HEK293 (cell line): ENCODE results near the gene NDE1.

Source experiments
- BCL11B ChIP-seq: fragments of 450-650 bp; formaldehyde crosslinking; IDR thresholded peaks from 2 replicates; pipeline ENCODE4 v1.5.1; 2016; ENCODE audit warnings: low read depth, missing biosample characterization, missing genetic modification characterization
- CTCF ChIP-seq: fragments of 450-650 bp; formaldehyde crosslinking; IDR thresholded peaks from 2 replicates; pipeline ENCODE4 v1.5.1; 2016; ENCODE audit warnings: missing biosample characterization, missing genetic modification characterization
- FEZF1 ChIP-seq: fragments of 450-650 bp; formaldehyde crosslinking; IDR thresholded peaks from 2 replicates; pipeline ENCODE4 v1.5.1; 2016; ENCODE audit warnings: missing biosample characterization, missing genetic modification characterization
- HOXC10 ChIP-seq: sonication (generic); formaldehyde crosslinking; IDR thresholded peaks from 2 replicates; pipeline ENCODE4 v1.8.1; 2023; ENCODE audit warnings: mild to moderate bottlenecking, missing genetic modification reagents
- INSM2 ChIP-seq: fragments of 450-650 bp; formaldehyde crosslinking; IDR thresholded peaks from 2 replicates; pipeline ENCODE4 v1.5.1; 2016; ENCODE audit warnings: missing biosample characterization, missing genetic modification characterization
- KLF16 ChIP-seq: fragments of 450-650 bp; formaldehyde crosslinking; IDR thresholded peaks from 2 replicates; pipeline ENCODE4 v1.5.1; 2017; ENCODE audit warnings: missing biosample characterization, missing genetic modification characterization
- PATZ1 ChIP-seq: fragments of 450-650 bp; formaldehyde crosslinking; IDR thresholded peaks from 2 replicates; pipeline ENCODE4 v1.5.1; 2016; ENCODE audit warnings: missing biosample characterization, missing genetic modification characterization
- REPIN1 ChIP-seq: fragments of 450-650 bp; formaldehyde crosslinking; IDR thresholded peaks from 2 replicates; pipeline ENCODE4 v1.5.1; 2017; ENCODE audit warnings: missing biosample characterization, missing genetic modification characterization, low read depth
- YY1 ChIP-seq: fragments of 450-650 bp; formaldehyde crosslinking; IDR thresholded peaks from 2 replicates; pipeline ENCODE4 v1.5.1; 2018; ENCODE audit warnings: missing biosample characterization, missing genetic modification characterization
- ZBTB26 ChIP-seq: fragments of 450-650 bp; formaldehyde crosslinking; optimal IDR thresholded peaks from 2 replicates; pipeline ENCODE3; 2016; ENCODE audit warnings: missing biosample characterization, mild to moderate bottlenecking, missing genetic modification characterization
- ZFP41 ChIP-seq: fragments of 450-650 bp; formaldehyde crosslinking; IDR thresholded peaks from 2 replicates; pipeline ENCODE4 v1.5.1; 2016; ENCODE audit warnings: missing biosample characterization, missing genetic modification characterization, borderline replicate concordance
- ZIC2 ChIP-seq: fragments of 450-650 bp; formaldehyde crosslinking; IDR thresholded peaks from 2 replicates; pipeline ENCODE4 v1.5.1; 2016; ENCODE audit warnings: missing biosample characterization, missing genetic modification characterization
- ZNF18 ChIP-seq: fragments of 450-650 bp; formaldehyde crosslinking; IDR thresholded peaks from 2 replicates; pipeline ENCODE4 v1.5.1; 2016; ENCODE audit warnings: missing biosample characterization, missing genetic modification characterization
- ZNF214 ChIP-seq: fragments of 450-650 bp; formaldehyde crosslinking; IDR thresholded peaks from 2 replicates; pipeline ENCODE4 v1.5.1; 2017; ENCODE audit warnings: missing biosample characterization, mild to moderate bottlenecking, missing genetic modification characterization, borderline replicate concordance
- ZNF221 ChIP-seq: fragments of 450-650 bp; formaldehyde crosslinking; IDR thresholded peaks from 2 replicates; pipeline ENCODE4 v1.5.1; 2017; ENCODE audit warnings: missing biosample characterization, missing genetic modification characterization, borderline replicate concordance
- ZNF341 ChIP-seq: fragments of 450-650 bp; formaldehyde crosslinking; IDR thresholded peaks from 2 replicates; pipeline ENCODE4; 2016; ENCODE audit warnings: low read depth, missing biosample characterization, missing genetic modification characterization
- ZNF362 ChIP-seq: fragments of 450-650 bp; formaldehyde crosslinking; IDR thresholded peaks from 2 replicates; pipeline ENCODE4 v1.5.1; 2016; ENCODE audit warnings: missing biosample characterization, missing genetic modification characterization
- ZNF426 ChIP-seq: fragments of 450-650 bp; formaldehyde crosslinking; IDR thresholded peaks from 2 replicates; pipeline ENCODE4 v1.5.1; 2017; ENCODE audit warnings: missing biosample characterization, missing genetic modification characterization, mild to moderate bottlenecking, inconsistent platforms, moderate library complexity
- ZNF449 ChIP-seq: fragments of 450-650 bp; formaldehyde crosslinking; IDR thresholded peaks from 2 replicates; pipeline ENCODE4 v1.5.1; 2017; ENCODE audit warnings: missing biosample characterization, mild to moderate bottlenecking, missing genetic modification characterization, moderate library complexity
- ZNF521 ChIP-seq: fragments of 450-650 bp; formaldehyde crosslinking; IDR thresholded peaks from 2 replicates; pipeline ENCODE4 v1.5.1; 2017; ENCODE audit warnings: missing biosample characterization, mild to moderate bottlenecking, missing genetic modification characterization
- ZNF529 ChIP-seq: fragments of 450-650 bp; formaldehyde crosslinking; IDR thresholded peaks from 2 replicates; pipeline ENCODE4 v1.5.1; 2017; ENCODE audit warnings: missing genetic modification characterization, missing biosample characterization; ENCODE audit not compliant: insufficient replicate concordance
- ZNF530 ChIP-seq: fragments of 450-650 bp; formaldehyde crosslinking; IDR thresholded peaks from 2 replicates; pipeline ENCODE4 v1.5.1; 2016; ENCODE audit warnings: low read depth, missing biosample characterization, missing genetic modification characterization
- ZNF580 ChIP-seq: fragments of 450-650 bp; formaldehyde crosslinking; IDR thresholded peaks from 2 replicates; pipeline ENCODE4 v1.5.1; 2016; ENCODE audit warnings: missing biosample characterization, missing genetic modification characterization
- ZNF623 ChIP-seq: fragments of 450-650 bp; formaldehyde crosslinking; IDR thresholded peaks from 2 replicates; pipeline ENCODE4 v1.5.1; 2016; ENCODE audit warnings: missing biosample characterization, missing genetic modification characterization
- ZNF626 ChIP-seq: fragments of 450-650 bp; sonication (Bioruptor Pico); formaldehyde crosslinking; IDR thresholded peaks from 2 replicates; pipeline ENCODE4 v1.5.1; 2018; ENCODE audit warnings: missing biosample characterization, missing genetic modification characterization, inconsistent platforms
- ZSCAN30 ChIP-seq: fragments of 450-650 bp; IDR thresholded peaks from 2 replicates; pipeline ENCODE4 v1.5.1; 2018; ENCODE audit warnings: missing biosample characterization, mild to moderate bottlenecking, missing genetic modification characterization, moderate library complexity

The NDE1 gene

GRCh38 chr16:15643048-15643945, 6.7 kb upstream of the NDE1 start, which contains the start of gene MARF1 (continued):
- TF ChIP-seq ZNF580 (tag by site-specific recombination) (0 out of 2 replicates have a peak, but pooled peaks have one; percentile 16), ZBTB26 (peak; percentile 16), ZNF341 (tag by site-specific recombination) (no peak), ZNF626 (tag by site-specific recombination) (no peak), INSM2 (tag by site-specific recombination) (no peak), ZNF530 (tag by site-specific recombination) (no peak), ZNF362 (tag by site-specific recombination) (peak; percentile 82), FEZF1 (tag by site-specific recombination) (no peak), ZNF449 (peak; percentile 71; the same call in 1 of the 2 replicates), ZNF18 (tag by site-specific recombination) (0 out of 2 replicates have a peak, but pooled peaks have one; percentile 31), ZNF221 (no peak), ZNF623 (peak; percentile 16; the same call in 1 of the 2 replicates), YY1 (tag by site-specific recombination) (peak; percentile 39; the same call in 1 of the 2 replicates), ZNF426 (no peak), KLF16 (tag by site-specific recombination) (0 out of 2 replicates have a peak, but pooled peaks have one; percentile 24), HOXC10 (no peak), ZSCAN30 (tag by site-specific recombination) (peak; percentile 78), PATZ1 (tag by site-specific recombination) (peak; percentile 49; the same call in 1 of the 2 replicates), ZIC2 (no peak), BCL11B (tag by site-specific recombination) (no peak), ZNF214 (tag by site-specific recombination) (no peak), CTCF (tag by site-specific recombination) (peak; percentile 45; the same call in 1 of the 2 replicates), ZFP41 (tag by site-specific recombination) (no peak), REPIN1 (tag by site-specific recombination) (no peak), ZNF521 (tag by site-specific recombination) (no peak), ZNF529 (tag by site-specific recombination) (no peak)
